ENCODE measurements around the gene P2RY11.

The P2RY11 gene

DNA sequence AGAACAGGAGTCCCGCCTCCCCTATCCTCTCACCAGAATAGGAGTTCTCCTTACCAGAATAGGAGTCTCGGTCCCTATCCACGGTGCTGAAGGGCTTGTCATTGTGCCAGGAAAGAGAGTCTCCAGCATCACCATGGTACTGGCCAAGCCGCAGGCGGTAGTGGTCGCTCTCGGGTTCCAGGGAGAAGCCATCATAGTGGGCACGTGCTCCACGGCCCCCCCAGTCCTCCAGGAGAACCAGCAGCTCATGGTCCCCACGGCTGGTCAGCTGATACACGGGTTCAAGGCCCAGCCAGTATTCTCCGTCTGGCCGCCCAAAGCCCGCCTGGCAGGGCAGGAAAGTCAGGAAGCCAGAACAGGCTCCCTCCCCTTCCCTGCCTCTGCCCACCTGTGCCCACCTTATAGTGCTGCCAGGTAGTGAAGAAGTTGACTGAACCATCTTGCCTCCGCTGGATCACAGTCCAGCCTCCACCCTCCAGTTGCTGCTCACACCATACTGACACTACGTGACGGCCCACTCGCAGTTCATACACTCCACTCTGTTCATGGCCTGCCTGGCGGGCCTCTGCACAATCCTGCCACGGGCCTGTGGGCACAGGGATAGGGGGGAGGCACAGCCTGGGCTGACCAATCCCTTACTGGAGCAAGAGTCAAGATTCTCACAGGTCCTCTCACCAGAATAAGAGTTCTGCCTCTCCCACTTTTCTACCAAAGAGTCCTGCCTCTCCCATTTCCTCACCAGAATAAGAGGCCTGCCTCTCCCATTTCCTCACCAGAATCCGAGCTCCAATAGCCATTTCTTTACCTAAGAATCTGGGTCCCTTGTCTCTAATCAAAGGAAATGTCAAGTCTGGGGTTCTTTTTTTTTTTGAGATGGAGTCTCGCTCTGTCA lies 18.0 kb upstream of the P2RY11 start:
- DNase-seq = no peak

DNA sequence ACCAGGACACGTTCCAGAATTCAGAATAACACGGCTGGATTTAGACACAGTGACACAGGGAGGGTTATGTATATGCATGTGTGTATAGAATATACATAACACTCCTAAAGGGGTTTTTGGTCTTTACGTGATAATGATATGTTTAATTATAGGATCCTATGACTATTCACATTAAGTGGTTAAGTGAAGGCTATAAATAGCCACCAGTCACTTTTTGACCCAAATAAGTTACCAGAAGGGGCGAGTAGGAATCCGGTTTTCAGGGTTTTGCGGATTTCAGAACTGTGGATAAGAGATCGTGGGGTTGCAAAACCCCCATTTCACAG lies 15.9 kb upstream of the P2RY11 start:
- DNase-seq = no peak

DNA sequence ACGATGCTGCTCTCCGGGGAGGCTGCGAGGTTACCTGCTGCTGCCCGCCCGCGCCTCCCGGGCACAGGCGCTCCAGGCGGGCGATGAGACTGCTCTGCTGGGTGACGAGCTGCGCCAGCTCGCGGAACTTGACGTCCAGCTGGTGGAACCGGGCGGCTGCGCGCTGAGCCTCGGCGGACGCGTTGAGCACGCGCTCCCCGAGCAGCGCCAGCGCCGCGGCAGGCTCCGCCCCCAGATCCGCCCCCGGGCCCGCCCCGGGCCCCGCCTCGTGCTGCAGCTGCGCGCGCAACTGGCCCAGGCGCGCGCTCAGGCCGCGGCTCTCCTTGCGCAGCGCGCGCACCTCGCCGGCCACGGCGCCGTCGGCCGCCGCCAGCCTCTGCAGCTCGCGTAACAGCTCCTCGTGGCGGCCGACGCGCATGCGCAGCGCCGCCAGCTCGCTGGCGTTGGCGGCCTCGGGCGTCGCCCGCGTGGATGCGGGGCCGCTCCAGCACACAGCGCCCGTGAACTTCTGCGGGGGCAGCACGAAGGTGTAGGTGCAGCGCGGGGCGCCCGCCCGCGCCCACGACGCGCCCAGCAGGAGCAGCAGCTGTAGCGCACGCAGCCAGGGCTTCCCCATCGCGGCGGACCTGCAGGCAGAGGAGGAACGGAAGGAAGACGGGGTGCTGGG lies 15.4 kb upstream of the P2RY11 start:
- peak; percentile 80 to 95 (median 84) for DNase-seq

DNA sequence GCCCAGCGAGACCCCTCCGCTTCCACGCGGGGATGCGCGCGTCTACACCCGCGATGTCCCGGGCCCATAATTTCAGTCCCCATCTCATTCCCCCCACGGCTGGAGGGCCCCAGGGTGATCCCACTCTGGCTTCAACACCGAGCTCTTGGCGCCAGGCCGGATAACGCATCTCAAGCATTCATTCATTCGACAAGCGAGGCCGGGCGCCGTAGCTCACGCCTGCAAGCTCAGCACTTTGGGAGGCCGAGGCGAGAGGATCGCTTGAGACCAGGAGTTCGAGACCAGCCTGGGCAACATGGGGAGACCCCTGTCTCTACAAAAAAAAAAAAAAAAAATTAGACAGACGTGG lies 14.9 kb upstream of the P2RY11 start:
- DNase-seq = no peak

DNA sequence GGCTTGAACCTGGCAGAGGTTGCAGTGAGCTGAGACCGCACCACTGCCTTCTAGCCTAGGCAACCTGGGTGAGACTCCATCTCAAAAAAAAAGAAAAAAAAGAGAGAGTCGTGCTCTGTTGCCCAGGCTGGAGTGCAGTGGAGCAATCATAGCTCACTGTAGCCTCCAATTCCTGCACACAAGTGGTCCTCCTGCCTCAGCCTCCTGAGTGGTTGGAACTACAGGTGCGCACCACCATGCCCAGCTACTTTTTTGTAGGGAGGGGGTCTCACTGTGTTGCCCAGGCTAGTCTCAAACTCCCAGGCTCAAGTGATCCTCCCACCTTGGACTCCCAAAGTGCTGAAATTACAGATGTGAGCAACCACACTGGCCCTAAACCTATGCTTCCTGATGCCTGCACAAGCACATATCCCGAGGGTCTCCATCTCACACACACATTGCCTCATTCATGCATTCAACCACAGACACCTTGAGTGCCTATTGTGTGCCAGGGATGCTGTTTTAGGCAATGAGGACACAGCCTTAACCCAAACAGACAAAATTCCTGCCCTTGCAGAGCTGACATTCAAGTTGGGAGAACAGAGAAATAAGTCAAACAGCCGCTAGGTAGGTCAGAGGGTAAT lies 11.2 kb upstream of the P2RY11 start:
- no peak for DNase-seq

DNA sequence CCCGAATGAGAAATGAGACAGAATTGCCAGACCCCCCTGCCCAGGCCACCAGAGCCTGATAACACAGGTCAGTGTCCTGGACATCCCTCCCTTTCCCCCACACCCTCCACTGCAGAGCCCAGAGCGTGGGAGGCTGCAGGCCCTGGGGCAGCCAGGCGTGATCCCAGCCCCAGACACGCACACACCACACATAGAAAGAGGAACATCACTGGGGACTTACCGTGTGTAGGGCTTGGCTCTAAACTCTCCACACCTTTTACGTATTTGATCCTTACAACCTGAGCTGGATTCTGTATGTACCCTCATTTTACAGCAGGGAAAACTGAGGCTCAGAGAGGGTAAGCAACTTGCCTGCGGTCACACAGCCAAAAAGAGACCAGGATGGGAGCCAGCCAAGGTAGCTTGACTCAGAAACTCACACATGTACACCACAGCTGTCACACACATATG lies 8.7 kb upstream of the P2RY11 start:
- DNase-seq = no peak

DNA sequence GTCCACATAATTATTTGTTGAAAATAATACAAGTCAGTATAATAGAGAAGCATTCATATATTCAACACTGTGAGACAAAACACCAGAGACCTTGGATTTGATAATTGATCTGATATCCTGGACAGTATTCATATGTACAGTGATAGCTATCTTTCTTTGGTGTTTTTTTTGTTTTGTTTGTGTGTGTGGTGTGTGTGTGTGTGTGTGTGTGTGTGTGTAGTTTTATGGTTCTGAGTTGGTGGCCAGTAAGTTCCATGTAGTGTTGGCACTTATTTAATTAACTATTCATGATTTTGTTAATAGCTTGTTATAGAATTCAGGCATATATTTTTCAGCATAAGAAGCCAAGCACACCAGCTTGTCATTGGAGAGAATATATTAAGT lies 7.4 kb upstream of the P2RY11 start:
- DNase-seq = no peak

DNA sequence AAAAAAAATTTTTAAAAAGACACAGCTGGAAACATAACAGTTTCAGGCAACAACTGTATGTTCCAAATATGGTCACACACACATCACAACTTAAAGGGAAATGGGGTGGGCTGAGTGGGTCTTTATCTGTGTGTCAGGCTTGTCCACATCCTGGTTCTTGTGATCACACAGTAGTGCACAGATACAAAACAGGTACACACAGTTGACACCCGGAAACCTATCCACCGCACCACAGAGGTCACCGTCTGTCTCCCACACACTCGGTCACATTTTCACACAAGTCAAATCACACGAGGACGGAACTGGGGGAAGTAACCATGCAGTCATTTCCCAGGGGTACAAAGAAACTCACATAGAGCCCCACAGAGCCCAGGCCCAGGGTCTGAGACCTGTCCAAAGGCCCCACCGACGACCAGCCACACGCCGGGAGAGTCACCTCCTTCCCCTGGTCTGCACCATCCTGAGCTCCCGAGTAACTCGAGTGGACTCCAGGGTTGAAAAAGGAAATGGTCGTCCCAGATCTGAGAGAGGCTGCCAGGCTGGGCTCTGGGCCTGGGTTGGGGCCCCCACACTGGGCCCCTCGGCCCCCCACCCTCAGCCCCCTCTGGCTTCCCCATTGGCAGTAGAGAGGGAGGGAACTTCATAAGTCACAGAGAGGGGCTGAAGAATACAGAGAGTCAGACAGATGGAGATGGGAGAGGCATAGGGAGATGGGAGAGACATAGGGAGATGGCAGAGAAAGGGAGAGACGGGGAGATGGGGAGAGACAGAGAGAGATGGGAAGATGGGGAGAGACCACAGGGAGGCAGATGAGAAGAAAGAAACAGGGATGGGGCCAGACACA lies 6.6 kb upstream of the P2RY11 start:
- DNase-seq = peak; percentile 66 to 94 (median 69)

DNA sequence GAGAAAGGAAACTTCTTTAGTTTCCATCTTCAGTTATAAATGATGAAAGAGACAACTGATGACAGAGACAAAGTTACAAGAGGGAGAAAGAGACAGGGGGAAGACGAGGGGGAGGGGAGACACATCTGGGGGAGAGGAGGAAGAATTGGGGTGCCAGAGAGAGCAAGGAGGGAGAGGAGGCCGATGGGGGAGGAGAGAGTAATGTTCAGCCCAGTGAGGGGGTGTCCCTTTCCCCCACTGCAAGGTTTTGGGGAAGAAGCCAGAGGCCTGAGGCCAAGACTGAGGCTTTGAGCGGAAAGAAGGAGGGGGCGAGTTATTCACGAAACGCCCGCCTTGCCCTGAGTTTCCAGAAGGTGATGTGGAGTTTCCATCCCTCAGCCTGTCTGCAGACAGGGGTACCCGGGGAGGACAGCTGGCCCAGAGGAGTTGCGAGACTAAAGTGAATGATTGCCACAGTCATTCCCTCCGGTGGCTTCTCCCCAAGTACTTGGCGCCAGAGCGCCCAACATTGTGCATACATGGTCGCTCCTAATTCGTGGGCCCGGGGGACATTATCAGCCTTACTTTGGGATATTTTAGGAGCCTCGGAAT lies 5.9 kb upstream of the P2RY11 start:
- DNase-seq = peak; percentile 44 to 70 (median 60)

DNA sequence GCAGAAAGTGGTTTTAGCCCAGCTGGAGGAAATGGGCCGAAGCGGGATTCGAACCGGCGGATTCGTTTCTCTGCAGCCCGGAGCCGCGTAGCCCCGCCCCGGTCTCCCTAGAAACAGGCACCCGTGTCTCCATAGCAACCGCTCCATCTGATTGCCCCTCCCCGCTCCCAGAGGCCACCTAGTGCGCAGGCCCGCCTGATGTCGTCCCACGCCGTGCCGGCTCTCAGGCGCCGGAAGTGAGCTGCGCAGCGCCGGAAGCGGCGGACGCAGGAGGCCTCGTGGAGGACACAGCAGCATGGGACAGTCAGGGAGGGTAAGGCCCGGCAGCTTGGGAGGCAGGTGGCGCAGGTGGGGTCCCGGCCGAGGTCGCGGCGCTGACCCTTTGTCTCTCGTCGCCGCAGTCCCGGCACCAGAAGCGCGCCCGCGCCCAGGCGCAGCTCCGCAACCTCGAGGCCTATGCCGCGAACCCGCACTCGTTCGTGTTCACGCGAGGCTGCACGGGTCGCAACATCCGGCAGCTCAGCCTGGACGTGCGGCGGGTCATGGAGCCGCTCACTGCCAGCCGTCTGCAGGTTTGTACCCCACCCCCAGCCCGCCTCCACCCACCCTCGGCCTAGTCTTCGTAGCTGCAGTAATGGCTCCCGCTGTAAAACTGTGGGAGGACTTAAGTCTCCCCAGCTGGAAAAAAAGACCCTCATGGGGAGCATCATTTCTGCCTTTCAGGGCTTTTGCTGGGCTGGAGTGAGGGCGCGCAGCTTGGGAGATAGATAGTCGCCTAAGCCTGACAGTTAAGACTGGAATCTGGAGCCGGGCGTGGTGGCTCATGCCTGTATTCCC lies 5.2 kb upstream of the P2RY11 start, which contains the start of gene PPAN:
PPAN (plus strand) TSS at position 263 of the 837 bp plus-strand sequence; CDS start at position 296, 33 bp downstream.
- peak; percentile 96 to 99 (median 98) for DNase-seq

DNA sequence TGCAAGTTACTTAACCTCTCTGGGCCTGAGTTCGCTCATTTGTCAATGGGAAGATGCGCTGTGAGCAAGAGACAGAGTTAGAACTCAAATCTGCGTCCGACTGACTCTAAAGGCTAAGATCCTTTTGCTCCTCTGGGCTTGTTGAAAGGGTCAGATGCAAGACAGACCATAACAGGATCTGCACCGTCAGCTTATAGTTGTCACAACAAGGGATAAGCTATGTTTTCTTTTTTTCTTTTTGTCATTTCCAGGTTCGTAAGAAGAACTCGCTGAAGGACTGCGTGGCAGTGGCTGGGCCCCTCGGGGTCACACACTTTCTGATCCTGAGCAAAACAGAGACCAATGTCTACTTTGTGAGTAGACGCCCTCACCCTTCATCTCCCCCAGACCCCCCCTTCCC lies 4.2 kb upstream of the P2RY11 start:
- no peak for DNase-seq

DNA sequence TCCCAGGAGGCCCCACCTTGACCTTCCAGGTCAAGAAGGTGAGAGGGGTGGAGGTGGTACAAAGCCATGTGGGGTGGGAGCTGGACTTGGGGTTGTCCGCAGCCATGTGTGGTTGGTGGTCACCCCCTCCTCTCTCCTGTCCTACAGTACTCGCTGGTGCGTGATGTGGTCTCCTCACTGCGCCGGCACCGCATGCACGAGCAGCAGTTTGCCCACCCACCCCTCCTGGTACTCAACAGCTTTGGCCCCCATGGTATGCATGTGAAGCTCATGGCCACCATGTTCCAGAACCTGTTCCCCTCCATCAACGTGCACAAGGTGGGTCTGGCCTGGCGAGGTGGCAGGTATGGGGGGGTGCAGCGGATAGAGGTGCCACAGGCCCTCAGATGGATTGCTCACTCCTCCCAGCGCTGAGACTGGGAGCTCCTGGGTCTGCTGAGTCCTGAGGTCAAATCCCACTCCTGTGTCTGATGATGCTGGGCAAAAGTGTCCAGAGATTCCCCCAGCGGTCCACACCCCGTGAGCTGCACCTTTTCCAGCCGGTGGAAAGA lies 3.6 kb upstream of the P2RY11 start:
- no peak for DNase-seq

DNA sequence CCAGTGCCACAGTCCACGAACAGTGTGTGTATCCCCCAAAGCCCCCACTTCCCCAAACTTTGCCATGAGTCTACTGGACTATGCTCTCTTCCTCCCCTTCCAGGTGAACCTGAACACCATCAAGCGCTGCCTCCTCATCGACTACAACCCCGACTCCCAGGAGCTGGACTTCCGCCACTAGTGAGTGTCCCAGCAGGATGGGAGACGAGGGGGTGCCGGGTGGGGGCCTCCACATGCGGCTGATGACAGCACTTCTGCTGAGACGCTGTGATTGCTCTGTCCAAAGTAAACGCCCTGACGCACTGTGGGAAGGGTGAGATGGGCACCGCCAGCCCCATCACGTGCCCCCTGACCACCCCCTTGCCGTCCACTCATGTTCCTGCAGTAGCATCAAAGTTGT lies 2.0 kb upstream of the P2RY11 start:
- DNase-seq = no peak

DNA sequence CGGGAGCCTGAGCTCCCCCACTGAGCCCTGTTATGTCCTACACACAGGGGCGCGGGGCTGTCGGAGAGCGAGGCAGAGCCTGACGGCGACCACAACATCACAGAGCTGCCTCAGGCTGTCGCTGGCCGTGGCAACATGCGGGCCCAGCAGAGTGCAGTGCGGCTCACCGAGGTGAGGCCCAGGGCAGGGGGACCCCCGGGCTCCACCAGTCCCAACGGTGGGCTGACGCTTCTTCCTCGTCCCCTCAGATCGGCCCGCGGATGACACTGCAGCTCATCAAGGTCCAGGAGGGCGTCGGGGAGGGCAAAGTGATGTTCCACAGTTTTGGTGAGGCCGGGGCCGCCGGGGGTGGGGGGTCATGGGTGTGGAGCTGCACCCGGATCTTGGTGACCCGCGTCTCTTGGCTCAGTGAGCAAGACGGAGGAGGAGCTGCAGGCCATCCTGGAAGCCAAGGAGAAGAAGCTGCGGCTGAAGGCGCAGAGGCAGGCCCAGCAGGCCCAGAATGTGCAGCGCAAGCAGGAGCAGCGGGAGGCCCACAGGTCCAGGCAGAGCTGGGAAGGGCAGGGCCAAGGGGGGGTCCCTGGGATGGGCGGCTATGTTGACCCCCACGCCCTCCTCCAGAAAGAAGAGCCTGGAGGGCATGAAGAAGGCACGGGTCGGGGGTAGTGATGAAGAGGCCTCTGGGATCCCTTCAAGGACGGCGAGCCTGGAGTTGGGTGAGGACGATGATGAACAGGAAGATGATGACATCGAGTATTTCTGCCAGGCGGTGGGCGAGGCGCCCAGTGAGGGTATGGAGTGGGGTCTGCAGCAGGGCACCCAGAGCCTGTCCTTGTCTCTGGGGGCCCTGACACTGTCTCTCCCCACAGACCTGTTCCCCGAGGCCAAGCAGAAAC lies 1.2 kb upstream of the P2RY11 start:
- DNase-seq = no peak

DNA sequence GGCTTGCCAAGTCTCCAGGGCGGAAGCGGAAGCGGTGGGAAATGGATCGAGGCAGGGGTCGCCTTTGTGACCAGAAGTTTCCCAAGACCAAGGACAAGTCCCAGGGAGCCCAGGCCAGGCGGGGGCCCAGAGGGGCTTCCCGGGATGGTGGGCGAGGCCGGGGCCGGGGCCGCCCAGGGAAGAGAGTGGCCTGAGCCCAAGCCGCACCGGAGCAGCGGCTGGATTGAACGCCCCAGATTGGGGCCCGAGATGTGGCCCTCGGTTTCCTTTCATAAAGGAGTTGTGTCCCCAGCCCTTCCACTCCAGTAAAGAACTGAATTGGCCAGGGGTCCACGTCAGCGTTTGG lies 548 bp upstream of the P2RY11 start:
- DNase-seq = no peak

DNA sequence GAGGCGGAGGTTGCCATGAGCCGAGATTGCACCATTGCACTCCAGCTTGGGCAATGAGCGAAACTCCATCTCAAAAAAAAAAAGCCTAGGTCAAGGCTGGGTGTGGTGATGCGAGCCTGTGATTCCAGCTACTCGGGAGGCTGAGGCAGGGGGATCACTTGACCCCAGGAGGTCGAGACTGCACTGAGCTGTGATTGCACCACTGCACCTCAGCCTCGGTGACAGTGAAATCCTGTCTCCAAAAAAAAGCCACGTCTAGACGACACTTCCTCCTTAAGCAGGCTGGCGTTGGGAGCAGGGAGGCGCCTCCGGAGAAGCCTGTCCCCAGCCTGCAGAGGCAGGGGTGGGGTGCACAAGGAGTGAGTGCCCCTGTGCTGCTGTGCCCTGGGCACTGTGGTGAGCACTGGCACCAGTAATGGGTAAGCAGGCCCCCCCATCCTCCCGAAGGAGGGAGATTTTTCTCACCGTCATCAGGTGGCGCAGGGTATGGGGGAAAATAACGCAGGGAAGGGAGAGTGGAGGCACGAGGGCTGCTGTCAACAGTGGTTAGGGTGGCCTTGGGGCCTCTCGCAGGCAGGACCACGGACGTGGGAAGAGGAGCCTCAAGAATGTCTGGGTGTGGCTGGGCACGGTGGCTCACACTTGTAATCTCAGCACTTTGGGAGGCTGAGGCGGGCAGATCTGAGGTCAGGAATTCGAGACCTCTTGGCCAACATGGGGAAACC lies 706 bp downstream of the P2RY11 start:
- peak in 3 of 5 donors; percentile 45 to 51 (median 49) for DNase-seq

DNA sequence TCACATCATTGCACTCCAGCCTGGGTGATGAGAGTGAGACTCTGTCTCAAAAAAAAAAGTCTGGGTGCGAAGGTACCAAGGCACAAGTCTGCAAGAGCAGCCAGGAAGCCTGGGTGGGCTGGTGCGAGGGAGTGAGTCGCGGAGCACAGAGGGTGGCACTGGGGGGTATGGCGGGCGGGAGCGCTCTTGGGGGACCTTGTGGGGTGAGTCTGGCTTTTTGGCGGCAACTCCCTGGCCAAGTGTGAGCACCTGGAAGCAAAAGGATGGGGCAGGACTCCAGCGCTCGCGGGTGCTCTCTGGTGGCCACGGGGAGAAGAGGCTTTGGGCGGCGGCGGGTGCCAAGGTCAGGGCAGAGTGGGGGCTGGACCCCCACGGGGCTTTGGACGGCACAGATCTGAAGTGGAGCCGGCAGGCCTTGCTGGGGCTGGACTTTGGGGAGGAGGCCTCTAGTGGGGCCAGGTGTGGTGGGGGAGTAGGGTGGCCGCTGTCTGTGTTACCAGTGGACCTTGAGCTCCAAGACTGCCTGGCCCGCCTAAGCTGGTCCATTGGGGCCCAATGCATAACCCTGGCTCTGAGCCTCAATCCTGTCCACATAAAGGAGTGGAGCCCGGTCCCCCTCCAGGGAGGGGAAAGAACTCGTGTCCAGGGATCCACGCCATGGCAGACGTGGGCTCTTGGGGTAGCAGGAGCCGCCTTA lies 1.6 kb downstream of the P2RY11 start:
- peak; percentile 47 to 63 (median 56) for DNase-seq

DNA sequence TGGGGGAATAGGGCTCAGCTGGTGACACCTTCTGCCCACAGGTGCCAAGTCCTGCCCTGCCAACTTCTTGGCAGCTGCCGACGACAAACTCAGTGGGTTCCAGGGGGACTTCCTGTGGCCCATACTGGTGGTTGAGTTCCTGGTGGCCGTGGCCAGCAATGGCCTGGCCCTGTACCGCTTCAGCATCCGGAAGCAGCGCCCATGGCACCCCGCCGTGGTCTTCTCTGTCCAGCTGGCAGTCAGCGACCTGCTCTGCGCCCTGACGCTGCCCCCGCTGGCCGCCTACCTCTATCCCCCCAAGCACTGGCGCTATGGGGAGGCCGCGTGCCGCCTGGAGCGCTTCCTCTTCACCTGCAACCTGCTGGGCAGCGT lies 2.1 kb downstream of the P2RY11 start:
- DNase-seq = no peak

Measured in T-helper 1 cell (primary cell).